GM19099 (cell line): ENCODE results near the gene CD177.

Source experiments
- POLR2A ChIP-seq: IDR thresholded peaks from 3 replicates; pipeline ENCODE4 v1.6.1; 2011; ENCODE audit warnings: low read depth; ENCODE audit not compliant: insufficient read length; ENCODE audit errors: extremely low read depth

Gene CD177

GRCh38 chr19:43406297-43406696 is 52.8 kb downstream of the CD177 start:
- no peak for TF ChIP-seq POLR2A

GRCh38 chr19:43407416-43408005 is 54.0 kb downstream of the CD177 start:
- no peak for TF ChIP-seq POLR2A

GRCh38 chr19:43408043-43408442 is 54.6 kb downstream of the CD177 start:
- no peak for TF ChIP-seq POLR2A

GRCh38 chr19:43409415-43409814 is 55.9 kb downstream of the CD177 start:
- no peak for TF ChIP-seq POLR2A

- no peak for TF ChIP-seq POLR2A
Observed at GRCh38 chr19:43412441-43412840, 59.0 kb downstream of the CD177 start.
